Breast epithelium (tissue), 4 donors: ENCODE measurements around the gene EPC1. TPM values are rescaled to one million over a fixed set of nuclear protein-coding genes. Genes with fewer than 3 reads are reported as not detected.

Experiments
- DNase-seq, 2 donors: peaks; one replicate each; pipeline ENCODE4 v3.0.0-alpha.2; 2019; ENCODE audit warnings: low spot score in 2 of 2
- H3K27ac ChIP-seq, 2 donors: fragments of 200-600 bp; sonication (generic) in 1 of 2; one replicate each; pipeline ENCODE4 v1.5.1; 2016 to 2019; ENCODE audit warnings: mild to moderate bottlenecking in 1 of 2
- H3K27me3 ChIP-seq, 2 donors: fragments of 200-600 bp; sonication (generic) in 1 of 2; one replicate each; pipeline versions ENCODE4 v1.5.1 to v1.6.0; 2017 to 2019; ENCODE audit warnings: control low read depth in 1 of 2, mild to moderate bottlenecking in 1 of 2
- H3K36me3 ChIP-seq: fragments of 200-600 bp; one replicate; pipeline ENCODE4 v1.5.1; 2019
- H3K4me1 ChIP-seq, 2 donors: fragments of 200-600 bp; sonication (generic); one replicate each; pipeline ENCODE4 v1.5.1; 2016 to 2019; ENCODE audit warnings: control low read depth in 1 of 2
- H3K4me3 ChIP-seq, 3 donors: fragments of 200-600 bp; sonication (generic); 1 replicate in 2 of 3; 2 replicates in 1 of 3; pipeline ENCODE4 v1.5.1; 2016 to 2019; ENCODE audit warnings: mild to moderate bottlenecking in 3 of 3, moderate library complexity in 2 of 3
- H3K9me3 ChIP-seq, 2 donors: fragments of 200-600 bp; sonication (generic) in 1 of 2; one replicate each; pipeline ENCODE4 v1.5.1; 2016 to 2019; ENCODE audit warnings: control low read depth in 1 of 2
- CTCF ChIP-seq, 3 donors: fragments of 450-650 bp; IDR thresholded peaks; one replicate each; pipeline ENCODE4 v1.5.1; 2016 to 2017; ENCODE audit warnings: antibody characterized with exemption in 3 of 3, mild to moderate bottlenecking in 3 of 3, moderate library complexity in 3 of 3
- POLR2A ChIP-seq: fragments of 450-650 bp; IDR thresholded peaks from one replicate; pipeline ENCODE4 v1.6.1; 2016; ENCODE audit warnings: antibody characterized with exemption, mild to moderate bottlenecking, moderate library complexity
- POLR2AphosphoS5 ChIP-seq, 3 donors: sonication (generic); formaldehyde crosslinking; IDR thresholded peaks; one replicate each; pipeline ENCODE4 v1.6.1; 2017; ENCODE audit warnings: antibody characterized with exemption in 3 of 3
- intact Hi-C: fragments of 100-400 bp; cut with DNase I; formaldehyde crosslinking; loops from one replicate; pipeline ENCODE4 v1.15.1; 2023; ENCODE audit warnings: low total_unique reads
- total RNA-seq, 3 donors: library from RNA; depleted of rRNA; stranded (reverse); fragments of >200 nt; gene quantifications; one replicate each; pipeline ENCODE4 v1.1.0, GENCODE V29; 2016

The EPC1 gene
- total RNA-seq, 3 donors from 2014 or later: 49.4 to 78.7 (median 60.0) TPM

GRCh38 chr10:32349968-32350738, 3.2 kb upstream of the EPC1 start:
- H3K4me1 ChIP-seq: peaks cover 0 to 6% of the 10 kb centered on the region in 2 donors
- H3K36me3 ChIP-seq: no peaks in the 10 kb centered on the region
- no peaks in the 10 kb centered on the region for H3K27me3 ChIP-seq
- intact Hi-C loops: loop anchor here (5.0 kb wide), 1 partner anchor 102 kb away; no protein-coding TSS in a partner anchor
- no peak overlapping the region for H3K4me3 ChIP-seq
- TF ChIP-seq CTCF (IDR thresholded peaks at IDR 0.05) (no peak), POLR2AphosphoS5 (IDR thresholded peaks at IDR 0.05) (no peak), POLR2A (no peak)
- no peak overlapping the region for H3K27ac ChIP-seq
- no peaks in the 10 kb centered on the region for H3K9me3 ChIP-seq
- DNase-seq: no peak

GRCh38 chr10:32349199-32349585, 2.2 kb upstream of the EPC1 start:
- Histone ChIP-seq H3K27ac (peak overlapping the region in 1 of 2 donors; percentile 3), H3K4me1 (peaks cover 0 to 10% of the 10 kb centered on the region in 2 donors)

GRCh38 chr10:32348297-32349198, 1.6 kb upstream of the EPC1 start:
- intact Hi-C loops: no loop called here
- peak overlapping the region in 2 of 3 donors; percentile 91 to 99 for H3K4me3 ChIP-seq
- no peaks in the 10 kb centered on the region for H3K9me3 ChIP-seq
- peaks cover 0 to 10% of the 10 kb centered on the region in 2 donors for H3K4me1 ChIP-seq
- no peaks in the 10 kb centered on the region for H3K27me3 ChIP-seq
- H3K36me3 ChIP-seq: no peaks in the 10 kb centered on the region
- TF ChIP-seq CTCF (IDR thresholded peaks at IDR 0.05): no peak
- DNase-seq: no peak
- peak overlapping the region in 1 of 2 donors; percentile 3 for H3K27ac ChIP-seq

More at GRCh38 chr10:32349199-32349585, 2.2 kb upstream of the EPC1 start:
- Histone ChIP-seq H3K4me3 (no peak overlapping the region), H3K27me3 (no peaks in the 10 kb centered on the region), H3K9me3 (no peaks in the 10 kb centered on the region), H3K36me3 (no peaks in the 10 kb centered on the region)
- no peak for TF ChIP-seq CTCF (IDR thresholded peaks at IDR 0.05)
- TF ChIP-seq POLR2AphosphoS5 (IDR thresholded peaks at IDR 0.05): no peak
- no peak for TF ChIP-seq POLR2A
- intact Hi-C loops: no loop called here
- DNase-seq: no peak

- no peaks in the 10 kb centered on the region for H3K27me3 ChIP-seq
- H3K36me3 ChIP-seq: no peaks in the 10 kb centered on the region
- TF ChIP-seq CTCF (IDR thresholded peaks at IDR 0.05): no peak
- TF ChIP-seq POLR2A: no peak
- TF ChIP-seq POLR2AphosphoS5 (IDR thresholded peaks at IDR 0.05): no peak
- intact Hi-C loops: no loop called here
- H3K4me3 ChIP-seq: peak overlapping the region; percentile 91 to 99 (median 98)
- DNase-seq: no peak
- no peaks in the 10 kb centered on the region for H3K9me3 ChIP-seq
- H3K4me1 ChIP-seq: peaks cover 3 to 10% of the 10 kb centered on the region in 2 donors
- peak overlapping the region; percentile 100 for H3K27ac ChIP-seq
Observed at GRCh38 chr10:32347363-32348022, 535 bp upstream of the EPC1 start.
